ENCODE measurements around the gene ACSF3. TPM values are rescaled to one million over a fixed set of nuclear protein-coding genes. Genes with fewer than 3 reads are reported as not detected.

The ACSF3 gene
- total RNA-seq, 4 donors from 2014 or later = 29.9 to 48.0 (median 40.3) TPM

DNA sequence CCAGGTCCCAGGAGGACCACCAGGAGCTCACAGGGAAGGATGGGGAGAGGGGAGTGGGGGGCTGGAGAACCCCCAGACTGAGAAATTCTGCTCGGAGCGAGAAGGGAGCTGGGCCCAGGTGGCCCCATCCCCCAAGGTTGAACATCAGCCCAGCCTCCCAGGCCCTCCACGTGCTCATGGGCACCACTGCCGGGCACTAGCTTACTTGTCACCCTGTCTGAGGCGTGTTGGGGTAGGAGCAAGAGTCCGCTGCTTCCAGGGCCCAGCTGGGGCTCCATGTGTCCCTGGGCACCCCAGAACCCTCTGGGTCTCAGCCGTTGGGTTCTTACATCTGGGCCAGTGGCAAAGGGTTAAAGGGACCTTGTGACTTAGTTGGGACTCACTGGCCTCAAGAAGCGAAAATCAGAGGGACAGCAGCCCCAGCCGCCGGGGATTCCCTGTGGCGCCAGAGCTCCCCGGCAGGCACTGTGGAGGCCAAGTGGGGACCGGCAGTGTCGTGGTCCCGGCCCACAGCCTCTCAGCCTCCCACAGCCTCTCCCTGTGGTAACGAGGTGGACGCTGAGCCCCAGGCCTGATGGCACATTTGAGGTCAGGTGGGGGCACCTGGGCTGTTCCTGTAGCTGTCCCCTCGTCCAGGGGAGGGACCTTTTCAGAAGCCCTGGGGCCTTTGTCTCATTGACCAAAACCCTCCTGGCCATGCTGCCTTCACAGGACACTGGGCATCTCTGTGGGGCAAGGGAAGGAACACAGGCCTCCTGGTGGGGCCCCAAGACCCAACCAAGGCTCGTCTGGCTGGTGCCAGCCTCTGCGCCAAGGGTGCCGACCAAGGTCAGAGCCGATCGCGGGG lies 44.2 kb downstream of the ACSF3 start:
- no peaks in the 10 kb centered on the region for H3K4me1 ChIP-seq
- H3K36me3 ChIP-seq = peaks cover 0 to 89% (median 25%) of the 10 kb centered on the region in 3 donors
- DNase-seq (ENCODE audit: low spot score in 2 of 2) = no peak
- no peak overlapping the region for H3K27ac ChIP-seq
- TF ChIP-seq, protein P1, sequence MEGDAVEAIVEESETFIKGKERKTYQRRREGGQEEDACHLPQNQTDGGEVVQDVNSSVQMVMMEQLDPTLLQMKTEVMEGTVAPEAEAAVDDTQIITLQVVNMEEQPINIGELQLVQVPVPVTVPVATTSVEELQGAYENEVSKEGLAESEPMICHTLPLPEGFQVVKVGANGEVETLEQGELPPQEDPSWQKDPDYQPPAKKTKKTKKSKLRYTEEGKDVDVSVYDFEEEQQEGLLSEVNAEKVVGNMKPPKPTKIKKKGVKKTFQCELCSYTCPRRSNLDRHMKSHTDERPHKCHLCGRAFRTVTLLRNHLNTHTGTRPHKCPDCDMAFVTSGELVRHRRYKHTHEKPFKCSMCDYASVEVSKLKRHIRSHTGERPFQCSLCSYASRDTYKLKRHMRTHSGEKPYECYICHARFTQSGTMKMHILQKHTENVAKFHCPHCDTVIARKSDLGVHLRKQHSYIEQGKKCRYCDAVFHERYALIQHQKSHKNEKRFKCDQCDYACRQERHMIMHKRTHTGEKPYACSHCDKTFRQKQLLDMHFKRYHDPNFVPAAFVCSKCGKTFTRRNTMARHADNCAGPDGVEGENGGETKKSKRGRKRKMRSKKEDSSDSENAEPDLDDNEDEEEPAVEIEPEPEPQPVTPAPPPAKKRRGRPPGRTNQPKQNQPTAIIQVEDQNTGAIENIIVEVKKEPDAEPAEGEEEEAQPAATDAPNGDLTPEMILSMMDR (IDR thresholded peaks at IDR 0.05) = no peak
- TF ChIP-seq POLR2A (IDR thresholded peaks at IDR 0.05) = no peak
- no peak for TF ChIP-seq EP300 (IDR thresholded peaks at IDR 0.05)
- H3K9me3 ChIP-seq = no peaks in the 10 kb centered on the region
- no peak overlapping the region for H3K4me3 ChIP-seq
- 90 to 94% methylated on average over 18 to 24 of the region's 24 CpGs for WGBS, 2 donors
- no peaks in the 10 kb centered on the region for H3K27me3 ChIP-seq

DNA sequence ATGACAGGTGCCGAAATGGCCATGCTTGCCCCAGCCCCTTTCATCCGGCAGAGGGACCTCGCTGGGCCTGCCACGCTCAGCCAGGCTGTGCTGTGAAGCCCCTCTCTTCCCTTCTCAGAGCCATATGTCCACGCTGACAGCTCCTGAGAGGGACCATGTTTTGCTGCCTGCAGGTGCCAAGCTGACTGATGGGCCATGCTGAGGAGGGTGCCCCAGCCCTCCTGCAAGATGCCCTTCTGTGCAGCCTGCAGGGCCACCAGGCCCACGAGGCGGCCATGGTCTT lies 44.8 kb downstream of the ACSF3 start:
- no peak overlapping the region for H3K27ac ChIP-seq
- no peak overlapping the region for H3K4me3 ChIP-seq
- 88 to 89% methylated on average over 7 of the region's 7 CpGs for WGBS, 2 donors
- no peaks in the 10 kb centered on the region for H3K4me1 ChIP-seq
- no peaks in the 10 kb centered on the region for H3K9me3 ChIP-seq
- peaks cover 0 to 89% (median 19%) of the 10 kb centered on the region in 3 donors for H3K36me3 ChIP-seq
- H3K27me3 ChIP-seq = no peaks in the 10 kb centered on the region
- no peak for TF ChIP-seq EP300 (IDR thresholded peaks at IDR 0.05)
- TF ChIP-seq, protein P1 (IDR thresholded peaks at IDR 0.05) = no peak
- TF ChIP-seq POLR2A (IDR thresholded peaks at IDR 0.05) = no peak
- DNase-seq (ENCODE audit: low spot score in 2 of 2) = no peak

DNA sequence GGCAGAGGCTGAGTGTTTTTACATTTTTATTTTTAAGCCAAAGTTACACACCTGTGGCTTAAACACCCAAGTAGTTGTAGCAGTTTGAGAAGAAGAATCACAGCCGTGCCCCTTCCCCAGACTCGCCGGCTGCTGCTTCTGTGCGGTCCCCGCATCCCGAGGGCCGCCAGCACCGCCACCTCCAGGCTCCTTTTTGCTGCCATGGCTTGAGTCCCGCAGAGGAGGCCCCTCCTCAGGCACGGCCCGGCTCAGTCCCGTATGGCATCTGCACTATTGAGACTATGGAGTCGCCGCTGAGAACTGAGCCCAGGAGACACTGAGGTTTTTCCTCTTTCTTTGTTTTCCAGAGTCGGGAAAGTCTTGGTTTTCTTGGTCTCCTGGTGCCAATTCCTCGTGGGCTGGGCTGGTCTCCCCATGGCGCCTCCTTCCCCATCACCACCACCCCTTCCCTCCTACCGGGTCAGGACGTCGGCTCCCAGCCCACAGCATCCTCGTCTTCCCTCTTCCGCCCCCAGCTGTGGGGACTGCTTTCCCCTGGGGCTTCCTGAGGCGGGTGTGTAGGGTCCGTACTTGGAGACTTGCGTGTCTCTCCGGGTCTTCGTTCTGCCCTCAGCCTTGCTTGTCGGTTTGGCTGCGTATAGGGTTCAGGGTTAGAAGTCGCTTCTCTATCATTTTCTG lies 45.3 kb downstream of the ACSF3 start:
- no peak overlapping the region for H3K27ac ChIP-seq
- H3K36me3 ChIP-seq = peaks cover 0 to 89% (median 16%) of the 10 kb centered on the region in 3 donors
- no peaks in the 10 kb centered on the region for H3K27me3 ChIP-seq
- no peaks in the 10 kb centered on the region for H3K4me1 ChIP-seq
- DNase-seq (ENCODE audit: low spot score in 2 of 2) = no peak
- WGBS, 2 donors = 84 to 86% methylated on average over 30 of the region's 30 CpGs
- H3K9me3 ChIP-seq = no peaks in the 10 kb centered on the region
- no peak overlapping the region for H3K4me3 ChIP-seq
- no peak for TF ChIP-seq EP300 (IDR thresholded peaks at IDR 0.05)
- TF ChIP-seq POLR2A (IDR thresholded peaks at IDR 0.05) = no peak

DNA sequence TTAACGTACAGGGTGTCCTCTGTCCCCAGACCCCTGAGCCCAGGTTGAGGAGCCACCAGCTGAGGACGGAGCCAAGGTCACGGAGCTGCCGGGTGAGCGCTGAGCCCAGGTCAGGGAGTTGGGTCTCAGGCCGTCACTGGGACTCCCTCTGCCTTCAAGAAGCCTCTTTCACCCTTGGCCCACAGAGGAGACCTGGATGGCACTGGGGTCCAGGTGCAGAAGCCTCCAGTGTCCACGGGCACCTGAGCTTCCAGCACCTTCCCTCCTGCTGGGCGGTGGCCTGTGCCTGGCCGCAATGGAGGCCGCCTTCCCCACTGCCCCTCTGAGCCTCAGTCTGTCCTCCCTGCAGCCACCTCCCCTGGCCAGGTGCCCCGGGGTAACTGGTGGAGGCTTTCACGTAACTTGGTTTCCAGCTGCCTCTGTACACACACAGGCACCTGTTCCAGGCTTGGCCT lies 46.3 kb downstream of the ACSF3 start:
- H3K9me3 ChIP-seq = no peaks in the 10 kb centered on the region
- 94 to 96% methylated on average over 6 to 11 of the region's 12 CpGs for WGBS, 2 donors
- no peaks in the 10 kb centered on the region for H3K4me1 ChIP-seq
- no peak overlapping the region for H3K4me3 ChIP-seq
- no peak for DNase-seq (ENCODE audit: low spot score in 2 of 2)
- no peak overlapping the region for H3K27ac ChIP-seq
- peaks cover 0 to 89% (median 9%) of the 10 kb centered on the region in 3 donors for H3K36me3 ChIP-seq
- H3K27me3 ChIP-seq = no peaks in the 10 kb centered on the region
- TF ChIP-seq POLR2A (IDR thresholded peaks at IDR 0.05) (no peak), EP300 (IDR thresholded peaks at IDR 0.05) (no peak)
- TF ChIP-seq, protein P1 (IDR thresholded peaks at IDR 0.05) = no peak

GRCh38 chr16:89140401-89140800 lies 46.7 kb downstream of the ACSF3 start:
- Histone ChIP-seq H3K36me3 (peaks cover 0 to 89% (median 8%) of the 10 kb centered on the region in 3 donors), H3K27me3 (no peaks in the 10 kb centered on the region), H3K4me1 (no peaks in the 10 kb centered on the region), H3K27ac (no peak overlapping the region), H3K9me3 (no peaks in the 10 kb centered on the region), H3K4me3 (no peak overlapping the region)
- DNase-seq (ENCODE audit: low spot score in 2 of 2) = no peak
- WGBS, 2 donors = 89 to 90% methylated on average over 11 to 13 of the region's 13 CpGs
- no peak for TF ChIP-seq EP300 (IDR thresholded peaks at IDR 0.05)
- TF ChIP-seq, protein P1 (IDR thresholded peaks at IDR 0.05) = no peak
- no peak for TF ChIP-seq POLR2A (IDR thresholded peaks at IDR 0.05)
